Esophagus squamous epithelium (tissue), 4 donors: Measurements from ENCODE around the gene TAF1L.

Source experiments
- POLR2A ChIP-seq, 4 donors: fragments of 450-650 bp; IDR thresholded peaks; one replicate each; pipeline ENCODE4 v1.6.1; 2017; ENCODE audit warnings: antibody characterized with exemption in 4 of 4, mild to moderate bottlenecking in 4 of 4, moderate library complexity in 3 of 4
- TF ChIP-seq, protein P1 (sequence below), 6 experiments: fragments of 450-650 bp in 4 of 6; fragments of 200-600 bp in 2 of 6; sonication (generic) in 2 of 6; IDR thresholded peaks; one replicate each; pipeline ENCODE4 v1.5.1; 2016 to 2019; ENCODE audit warnings: antibody characterized with exemption in 6 of 6, mild to moderate bottlenecking in 4 of 6, moderate library complexity in 4 of 6

DNA sequence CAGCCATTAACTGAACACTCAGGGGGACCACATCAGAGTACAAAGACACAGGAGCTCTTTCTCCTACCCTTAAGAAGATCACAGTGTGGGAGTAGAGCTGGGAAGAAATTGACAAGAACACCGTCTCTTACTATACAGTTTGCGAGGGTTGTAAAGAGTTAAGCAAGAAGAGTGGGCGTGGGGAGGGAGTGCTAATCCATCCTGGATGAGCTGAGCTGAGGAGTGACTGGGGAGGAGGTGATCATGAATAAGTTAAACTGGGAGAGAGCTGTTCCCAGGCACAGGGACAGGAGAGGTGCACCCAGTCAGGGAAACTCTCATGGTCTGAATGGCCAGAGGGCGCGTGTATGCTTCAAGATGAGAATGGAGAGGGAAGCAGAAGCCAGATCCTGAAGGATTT is 17.2 kb downstream of the TAF1L start:
- TF ChIP-seq, protein P1, sequence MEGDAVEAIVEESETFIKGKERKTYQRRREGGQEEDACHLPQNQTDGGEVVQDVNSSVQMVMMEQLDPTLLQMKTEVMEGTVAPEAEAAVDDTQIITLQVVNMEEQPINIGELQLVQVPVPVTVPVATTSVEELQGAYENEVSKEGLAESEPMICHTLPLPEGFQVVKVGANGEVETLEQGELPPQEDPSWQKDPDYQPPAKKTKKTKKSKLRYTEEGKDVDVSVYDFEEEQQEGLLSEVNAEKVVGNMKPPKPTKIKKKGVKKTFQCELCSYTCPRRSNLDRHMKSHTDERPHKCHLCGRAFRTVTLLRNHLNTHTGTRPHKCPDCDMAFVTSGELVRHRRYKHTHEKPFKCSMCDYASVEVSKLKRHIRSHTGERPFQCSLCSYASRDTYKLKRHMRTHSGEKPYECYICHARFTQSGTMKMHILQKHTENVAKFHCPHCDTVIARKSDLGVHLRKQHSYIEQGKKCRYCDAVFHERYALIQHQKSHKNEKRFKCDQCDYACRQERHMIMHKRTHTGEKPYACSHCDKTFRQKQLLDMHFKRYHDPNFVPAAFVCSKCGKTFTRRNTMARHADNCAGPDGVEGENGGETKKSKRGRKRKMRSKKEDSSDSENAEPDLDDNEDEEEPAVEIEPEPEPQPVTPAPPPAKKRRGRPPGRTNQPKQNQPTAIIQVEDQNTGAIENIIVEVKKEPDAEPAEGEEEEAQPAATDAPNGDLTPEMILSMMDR (IDR thresholded peaks at IDR 0.05) = no peak
- no peak for TF ChIP-seq POLR2A (IDR thresholded peaks at IDR 0.05)
